ENCODE results near the gene ANAPC10. TPM values are rescaled to one million over a fixed set of nuclear protein-coding genes. Genes with fewer than 3 reads are reported as not detected.

The ANAPC10 gene
- total and polyA plus RNA-seq, 2 experiments from 2014 or later, result 34.4 to 59.2 TPM

DNA sequence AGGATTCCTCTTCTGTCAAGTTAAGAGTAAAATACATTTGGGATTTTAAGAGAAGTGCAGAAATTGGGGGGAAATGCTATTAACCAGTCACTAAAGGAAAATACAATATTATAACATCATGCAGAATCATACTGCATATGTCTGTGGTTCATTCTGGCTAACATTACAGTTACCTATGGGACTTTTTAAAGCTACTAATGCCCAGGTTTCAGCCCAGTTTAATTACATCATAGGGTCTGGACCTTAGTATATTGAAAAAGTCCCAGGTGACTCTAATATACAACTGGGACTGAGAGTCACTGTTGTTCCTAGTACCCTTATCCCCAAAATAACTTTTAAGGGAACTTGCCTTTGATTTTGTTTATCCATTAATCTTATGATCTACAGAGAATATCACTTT lies 10.1 kb upstream of the ANAPC10 start (continued):
- TF ChIP-seq, protein P1, sequence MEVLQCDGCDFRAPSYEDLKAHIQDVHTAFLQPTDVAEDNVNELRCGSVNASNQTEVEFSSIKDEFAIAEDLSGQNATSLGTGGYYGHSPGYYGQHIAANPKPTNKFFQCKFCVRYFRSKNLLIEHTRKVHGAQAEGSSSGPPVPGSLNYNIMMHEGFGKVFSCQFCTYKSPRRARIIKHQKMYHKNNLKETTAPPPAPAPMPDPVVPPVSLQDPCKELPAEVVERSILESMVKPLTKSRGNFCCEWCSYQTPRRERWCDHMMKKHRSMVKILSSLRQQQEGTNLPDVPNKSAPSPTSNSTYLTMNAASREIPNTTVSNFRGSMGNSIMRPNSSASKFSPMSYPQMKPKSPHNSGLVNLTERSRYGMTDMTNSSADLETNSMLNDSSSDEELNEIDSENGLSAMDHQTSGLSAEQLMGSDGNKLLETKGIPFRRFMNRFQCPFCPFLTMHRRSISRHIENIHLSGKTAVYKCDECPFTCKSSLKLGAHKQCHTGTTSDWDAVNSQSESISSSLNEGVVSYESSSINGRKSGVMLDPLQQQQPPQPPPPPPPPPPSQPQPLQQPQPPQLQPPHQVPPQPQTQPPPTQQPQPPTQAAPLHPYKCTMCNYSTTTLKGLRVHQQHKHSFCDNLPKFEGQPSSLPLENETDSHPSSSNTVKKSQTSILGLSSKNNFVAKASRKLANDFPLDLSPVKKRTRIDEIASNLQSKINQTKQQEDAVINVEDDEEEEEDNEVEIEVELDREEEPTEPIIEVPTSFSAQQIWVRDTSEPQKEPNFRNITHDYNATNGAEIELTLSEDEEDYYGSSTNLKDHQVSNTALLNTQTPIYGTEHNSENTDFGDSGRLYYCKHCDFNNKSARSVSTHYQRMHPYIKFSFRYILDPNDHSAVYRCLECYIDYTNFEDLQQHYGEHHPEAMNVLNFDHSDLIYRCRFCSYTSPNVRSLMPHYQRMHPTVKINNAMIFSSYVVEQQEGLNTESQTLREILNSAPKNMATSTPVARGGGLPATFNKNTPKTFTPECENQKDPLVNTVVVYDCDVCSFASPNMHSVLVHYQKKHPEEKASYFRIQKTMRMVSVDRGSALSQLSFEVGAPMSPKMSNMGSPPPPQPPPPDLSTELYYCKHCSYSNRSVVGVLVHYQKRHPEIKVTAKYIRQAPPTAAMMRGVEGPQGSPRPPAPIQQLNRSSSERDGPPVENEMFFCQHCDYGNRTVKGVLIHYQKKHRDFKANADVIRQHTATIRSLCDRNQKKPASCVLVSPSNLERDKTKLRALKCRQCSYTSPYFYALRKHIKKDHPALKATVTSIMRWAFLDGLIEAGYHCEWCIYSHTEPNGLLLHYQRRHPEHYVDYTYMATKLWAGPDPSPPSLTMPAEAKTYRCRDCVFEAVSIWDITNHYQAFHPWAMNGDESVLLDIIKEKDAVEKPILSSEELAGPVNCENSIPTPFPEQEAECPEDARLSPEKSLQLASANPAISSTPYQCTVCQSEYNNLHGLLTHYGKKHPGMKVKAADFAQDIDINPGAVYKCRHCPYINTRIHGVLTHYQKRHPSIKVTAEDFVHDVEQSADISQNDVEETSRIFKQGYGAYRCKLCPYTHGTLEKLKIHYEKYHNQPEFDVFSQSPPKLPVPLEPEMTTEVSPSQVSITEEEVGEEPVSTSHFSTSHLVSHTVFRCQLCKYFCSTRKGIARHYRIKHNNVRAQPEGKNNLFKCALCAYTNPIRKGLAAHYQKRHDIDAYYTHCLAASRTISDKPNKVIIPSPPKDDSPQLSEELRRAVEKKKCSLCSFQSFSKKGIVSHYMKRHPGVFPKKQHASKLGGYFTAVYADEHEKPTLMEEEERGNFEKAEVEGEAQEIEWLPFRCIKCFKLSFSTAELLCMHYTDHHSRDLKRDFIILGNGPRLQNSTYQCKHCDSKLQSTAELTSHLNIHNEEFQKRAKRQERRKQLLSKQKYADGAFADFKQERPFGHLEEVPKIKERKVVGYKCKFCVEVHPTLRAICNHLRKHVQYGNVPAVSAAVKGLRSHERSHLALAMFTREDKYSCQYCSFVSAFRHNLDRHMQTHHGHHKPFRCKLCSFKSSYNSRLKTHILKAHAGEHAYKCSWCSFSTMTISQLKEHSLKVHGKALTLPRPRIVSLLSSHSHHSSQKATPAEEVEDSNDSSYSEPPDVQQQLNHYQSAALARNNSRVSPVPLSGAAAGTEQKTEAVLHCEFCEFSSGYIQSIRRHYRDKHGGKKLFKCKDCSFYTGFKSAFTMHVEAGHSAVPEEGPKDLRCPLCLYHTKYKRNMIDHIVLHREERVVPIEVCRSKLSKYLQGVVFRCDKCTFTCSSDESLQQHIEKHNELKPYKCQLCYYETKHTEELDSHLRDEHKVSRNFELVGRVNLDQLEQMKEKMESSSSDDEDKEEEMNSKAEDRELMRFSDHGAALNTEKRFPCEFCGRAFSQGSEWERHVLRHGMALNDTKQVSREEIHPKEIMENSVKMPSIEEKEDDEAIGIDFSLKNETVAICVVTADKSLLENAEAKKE (CRISPR knock-in tag; IDR thresholded peaks at IDR 0.05), result no peak
- TF ChIP-seq POLR2AphosphoS5 (IDR thresholded peaks at IDR 0.05; ENCODE audit: low read depth) (no peak), CREB1 (CRISPR knock-in tag; IDR thresholded peaks at IDR 0.05; ENCODE audit: low read depth) (no peak), STAT1 (IDR thresholded peaks at IDR 0.05; ENCODE audit: unreplicated experiment) (no peak), EZH2 (IDR thresholded peaks at IDR 0.05; ENCODE audit: low read depth, unreplicated experiment) (no peak), ZNF331 (CRISPR knock-in tag; IDR thresholded peaks at IDR 0.05; ENCODE audit: low read depth) (no peak), EZH2phosphoT487 (IDR thresholded peaks at IDR 0.05; ENCODE audit: unreplicated experiment) (no peak), REST (IDR thresholded peaks at IDR 0.05; ENCODE audit: unreplicated experiment) (no peak), JUNB (IDR thresholded peaks at IDR 0.05; ENCODE audit: unreplicated experiment) (no peak)
- TF ChIP-seq, protein P2, sequence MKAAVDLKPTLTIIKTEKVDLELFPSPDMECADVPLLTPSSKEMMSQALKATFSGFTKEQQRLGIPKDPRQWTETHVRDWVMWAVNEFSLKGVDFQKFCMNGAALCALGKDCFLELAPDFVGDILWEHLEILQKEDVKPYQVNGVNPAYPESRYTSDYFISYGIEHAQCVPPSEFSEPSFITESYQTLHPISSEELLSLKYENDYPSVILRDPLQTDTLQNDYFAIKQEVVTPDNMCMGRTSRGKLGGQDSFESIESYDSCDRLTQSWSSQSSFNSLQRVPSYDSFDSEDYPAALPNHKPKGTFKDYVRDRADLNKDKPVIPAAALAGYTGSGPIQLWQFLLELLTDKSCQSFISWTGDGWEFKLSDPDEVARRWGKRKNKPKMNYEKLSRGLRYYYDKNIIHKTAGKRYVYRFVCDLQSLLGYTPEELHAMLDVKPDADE (IDR thresholded peaks at IDR 0.05), result no peak

Measured in GM23338 (cell line).